AG09309 (cell line): ENCODE results near the gene BMAL2.

Experiments
- DNase-seq: peaks from one replicate; pipeline ENCODE4 v3.0.0-alpha.2; 2010; ENCODE audit warnings: low read depth
- H3K4me3 ChIP-seq: 2 replicates; pipeline ENCODE4 v1.5.1; 2011; ENCODE audit warnings: mild to moderate bottlenecking, low read depth, low read length, moderate library complexity; ENCODE audit not compliant: control insufficient read depth
- CTCF ChIP-seq: IDR thresholded peaks from 2 replicates; pipeline ENCODE4 v1.5.1; 2011; ENCODE audit warnings: mild to moderate bottlenecking, low read depth, low read length, inconsistent platforms; ENCODE audit not compliant: insufficient read depth, control insufficient read depth; ENCODE audit errors: missing control alignments

BMAL2 gene

GRCh38 chr12:27366621-27367020 lies 34.0 kb downstream of the BMAL2 start:
- no peak for DNase-seq
- H3K4me3 ChIP-seq = no peak overlapping the region
- no peak for TF ChIP-seq CTCF

GRCh38 chr12:27367078-27367477 lies 34.4 kb downstream of the BMAL2 start:
- no peak for DNase-seq
- TF ChIP-seq CTCF = no peak
- H3K4me3 ChIP-seq = no peak overlapping the region

- peak; percentile 93 for DNase-seq
- peak overlapping the region; percentile 14 for H3K4me3 ChIP-seq
- TF ChIP-seq CTCF = no peak
These were observed 49.6 kb downstream of the BMAL2 start for GRCh38 chr12:27382171-27382795.
